ENCODE measurements around the gene AP5S1.

The AP5S1 gene

GRCh38 chr20:3785240-3786125 lies 34.9 kb upstream of the AP5S1 start:
- TF ChIP-seq CTCF (IDR thresholded peaks at IDR 0.05; ENCODE audit: borderline replicate concordance, extremely low read depth, low read length, poor library complexity, severe bottlenecking) (no peak), EZH2 (IDR thresholded peaks at IDR 0.05; ENCODE audit: borderline replicate concordance, low read depth, low read length, severe bottlenecking) (no peak)
- H3K9ac ChIP-seq (ENCODE audit: low read depth, low read length): peak overlapping the region; percentile 64
- DNase-seq: no peak
- H3K4me1 ChIP-seq (ENCODE audit: insufficient read depth, low read length): peaks cover 58% of the 10 kb centered on the region
- H4K20me1 ChIP-seq (ENCODE audit: insufficient read depth, low read length): peaks cover 45% of the 10 kb centered on the region
- H3K27ac ChIP-seq (ENCODE audit: low read length): peak overlapping the region; percentile 77
- no peak for ATAC-seq (ENCODE audit: insufficient read depth, low read depth)
- H2AFZ ChIP-seq (ENCODE audit: low read depth, low read length): peak overlapping the region; percentile 79; the same call in 1 of the 2 replicates
- H3K27me3 ChIP-seq (ENCODE audit: insufficient read depth, low read length, poor library complexity): no peaks in the 10 kb centered on the region
- H3K4me3 ChIP-seq (ENCODE audit: low read depth in 1 of 2, low read length in 2 of 2): peak overlapping the region; percentile 22 to 70; a peak in 3 of 4 replicates
- peaks cover 44% of the 10 kb centered on the region for H3K79me2 ChIP-seq (ENCODE audit: insufficient read depth, low read length)
- H3K9me3 ChIP-seq (ENCODE audit: insufficient read depth, low read length, severe bottlenecking): no peaks in the 10 kb centered on the region
- peaks cover 22% of the 10 kb centered on the region for H3K36me3 ChIP-seq (ENCODE audit: insufficient read depth, low read length)
- H3K4me2 ChIP-seq (ENCODE audit: insufficient read depth, low read length): peak overlapping the region; percentile 83

DNA sequence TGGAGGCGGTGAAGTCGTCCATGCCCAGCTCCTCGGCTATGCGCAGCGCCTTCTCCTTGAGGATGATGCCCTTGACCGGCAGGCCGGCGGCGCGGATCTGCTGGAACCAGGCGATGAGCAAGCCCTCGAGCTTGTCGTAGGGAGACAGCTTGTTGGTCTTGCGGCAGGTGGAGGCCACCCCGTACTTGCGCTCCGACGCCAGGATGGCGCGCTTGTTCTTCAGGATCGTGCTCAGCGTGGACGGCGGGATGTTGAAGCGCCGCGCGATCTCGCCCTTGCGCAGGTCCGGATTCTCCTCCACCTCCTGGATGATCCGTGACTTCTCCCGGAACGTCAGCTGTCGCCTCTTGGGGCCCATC lies 34.2 kb upstream of the AP5S1 start:
- Histone ChIP-seq H3K27ac (ENCODE audit: low read length) (peak overlapping the region; percentile 77), H3K9ac (ENCODE audit: low read depth, low read length) (peak overlapping the region; percentile 64), H3K9me3 (ENCODE audit: insufficient read depth, low read length, severe bottlenecking) (no peaks in the 10 kb centered on the region), H3K79me2 (ENCODE audit: insufficient read depth, low read length) (peaks cover 44% of the 10 kb centered on the region), H3K27me3 (ENCODE audit: insufficient read depth, low read length, poor library complexity) (no peaks in the 10 kb centered on the region), H4K20me1 (ENCODE audit: insufficient read depth, low read length) (peaks cover 42% of the 10 kb centered on the region), H3K4me1 (ENCODE audit: insufficient read depth, low read length) (peaks cover 58% of the 10 kb centered on the region), H3K4me2 (ENCODE audit: insufficient read depth, low read length) (peak overlapping the region; percentile 83), H3K36me3 (ENCODE audit: insufficient read depth, low read length) (peaks cover 22% of the 10 kb centered on the region), H2AFZ (ENCODE audit: low read depth, low read length) (peak overlapping the region; percentile 79), H3K4me3 (ENCODE audit: low read depth in 1 of 2, low read length in 2 of 2) (peak overlapping the region; percentile 22 to 70; a peak in 3 of 4 replicates)
- peak; percentile 60 for DNase-seq
- peak; percentile 39 for ATAC-seq (ENCODE audit: insufficient read depth, low read depth)
- TF ChIP-seq EZH2 (IDR thresholded peaks at IDR 0.05; ENCODE audit: borderline replicate concordance, low read depth, low read length, severe bottlenecking): no peak
- peak; percentile 11 for TF ChIP-seq CTCF (IDR thresholded peaks at IDR 0.05; ENCODE audit: borderline replicate concordance, extremely low read depth, low read length, poor library complexity, severe bottlenecking)

- TF ChIP-seq EZH2 (IDR thresholded peaks at IDR 0.05; ENCODE audit: borderline replicate concordance, low read depth, low read length, severe bottlenecking) (no peak), CTCF (IDR thresholded peaks at IDR 0.05; ENCODE audit: borderline replicate concordance, extremely low read depth, low read length, poor library complexity, severe bottlenecking) (peak; percentile 80)
- H3K27ac ChIP-seq (ENCODE audit: low read length): peak within 1 kb of the TSS; percentile 77
- peaks cover 22% of the 10 kb centered on the region for H3K36me3 ChIP-seq (ENCODE audit: insufficient read depth, low read length)
- H2AFZ ChIP-seq (ENCODE audit: low read depth, low read length): peak within 1 kb of the TSS; percentile 79
- H4K20me1 ChIP-seq (ENCODE audit: insufficient read depth, low read length): peaks cover 35% of the 10 kb centered on the region
- H3K79me2 ChIP-seq (ENCODE audit: insufficient read depth, low read length): peaks cover 44% of the 10 kb centered on the region
- peak within 1 kb of the TSS; percentile 64 for H3K9ac ChIP-seq (ENCODE audit: low read depth, low read length)
- peaks cover 58% of the 10 kb centered on the region for H3K4me1 ChIP-seq (ENCODE audit: insufficient read depth, low read length)
- ATAC-seq (ENCODE audit: insufficient read depth, low read depth) (peak; percentile 91), DNase-seq (peak; percentile 91)
- H3K27me3 ChIP-seq (ENCODE audit: insufficient read depth, low read length, poor library complexity): no peaks in the 10 kb centered on the region
- no peaks in the 10 kb centered on the region for H3K9me3 ChIP-seq (ENCODE audit: insufficient read depth, low read length, severe bottlenecking)
- peak within 1 kb of the TSS; percentile 60 to 70 for H3K4me3 ChIP-seq (ENCODE audit: low read depth in 1 of 2, low read length in 2 of 2)
- H3K4me2 ChIP-seq (ENCODE audit: insufficient read depth, low read length): peak within 1 kb of the TSS; percentile 83
These were observed 33.6 kb upstream of the AP5S1 start, which contains the start of gene CENPB for GRCh38 chr20:3786665-3787323. CENPB (minus strand) TSS chr20:3786740; CDS start chr20:3786483, 257 bp downstream.

All from DND-41 (cell line).